ENCODE data around the gene SP140L.
"Not testable (repeated sequence)": the region's sequence is repeated elsewhere in the genome, so short reads cannot be mapped to it uniquely, and the experiment has no call there.

Gene SP140L

GRCh38 chr2:230383453-230383852 is 56.5 kb downstream of the SP140L start:
- peaks cover 43% of the 10 kb centered on the region for H3K36me3 ChIP-seq
- H3K27me3 ChIP-seq = no peaks in the 10 kb centered on the region
- H3K9me3 ChIP-seq = no peaks in the 10 kb centered on the region
- no peak for TF ChIP-seq CTCF (IDR thresholded peaks at IDR 0.05)
- H3K4me3 ChIP-seq (ENCODE audit: low read depth in 1 of 2, low read length in 1 of 2) = no peak overlapping the region
- no peaks in the 10 kb centered on the region for H3K4me1 ChIP-seq (ENCODE audit: control insufficient read depth in 1 of 2, insufficient read depth in 1 of 2, low read depth in 1 of 2, low read length in 1 of 2)
- H3K27ac ChIP-seq = no peak overlapping the region

DNA sequence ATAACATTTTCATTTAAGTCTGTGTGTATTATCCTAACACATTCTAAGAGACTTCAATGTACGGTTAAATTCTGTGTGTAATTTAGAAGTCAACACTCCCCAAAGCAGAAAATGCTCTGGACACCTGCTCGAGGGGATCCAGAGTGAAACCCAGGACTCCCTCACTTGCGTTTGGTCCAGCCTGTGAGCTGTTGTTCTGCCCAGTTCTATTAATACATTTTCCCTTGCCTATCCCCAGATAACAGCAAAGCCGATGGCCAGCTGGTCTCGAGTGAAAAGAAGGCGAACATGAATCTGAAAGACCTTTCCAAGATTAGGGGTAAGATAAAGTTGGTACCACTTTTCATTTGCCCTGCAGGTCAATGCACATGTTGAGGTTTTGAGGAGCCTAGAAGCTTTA is 58.0 kb downstream of the SP140L start:
- Histone ChIP-seq H3K27me3 (no peaks in the 10 kb centered on the region), H3K9me3 (no peaks in the 10 kb centered on the region), H3K27ac (no peak overlapping the region), H3K36me3 (peaks cover 55% of the 10 kb centered on the region), H3K4me3 (ENCODE audit: low read depth in 1 of 2, low read length in 1 of 2) (no peak overlapping the region), H3K4me1 (ENCODE audit: control insufficient read depth in 1 of 2, insufficient read depth in 1 of 2, low read depth in 1 of 2, low read length in 1 of 2) (no peaks in the 10 kb centered on the region)
- TF ChIP-seq CTCF (IDR thresholded peaks at IDR 0.05) = no peak

GRCh38 chr2:230394301-230394700 is 67.3 kb downstream of the SP140L start:
- no peaks in the 10 kb centered on the region for H3K27me3 ChIP-seq
- H3K27ac ChIP-seq = no peak overlapping the region
- H3K4me3 ChIP-seq (ENCODE audit: low read depth in 1 of 2, low read length in 1 of 2) = no peak overlapping the region
- TF ChIP-seq CTCF (IDR thresholded peaks at IDR 0.05) = no peak
- H3K36me3 ChIP-seq = peaks cover 47% of the 10 kb centered on the region
- H3K4me1 ChIP-seq (ENCODE audit: control insufficient read depth in 1 of 2, insufficient read depth in 1 of 2, low read depth in 1 of 2, low read length in 1 of 2) = no peaks in the 10 kb centered on the region
- no peaks in the 10 kb centered on the region for H3K9me3 ChIP-seq

DNA sequence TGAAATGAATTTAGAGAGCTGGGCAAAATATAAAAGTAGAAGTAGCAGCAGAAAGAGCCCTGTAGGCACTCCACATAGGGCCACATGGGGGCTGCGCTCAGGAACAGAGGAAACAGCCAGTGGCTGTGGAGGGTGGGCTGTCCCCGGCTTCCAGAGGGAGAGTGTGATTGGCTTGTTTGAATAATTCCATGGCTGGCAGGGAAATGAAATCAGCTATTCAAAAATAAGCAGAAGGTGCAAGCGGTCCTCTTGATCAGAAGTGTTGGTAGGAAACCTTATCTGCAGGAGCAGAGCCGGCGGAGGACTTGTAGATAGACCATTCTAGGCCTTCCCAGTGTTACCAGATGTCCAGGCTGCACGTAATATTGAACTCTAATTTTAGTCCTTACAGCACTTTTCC is 71.7 kb downstream of the SP140L start:
- H3K27me3 ChIP-seq; H3K4me3 ChIP-seq (ENCODE audit: low read depth in 1 of 2, low read length in 1 of 2); H3K9me3 ChIP-seq; H3K27ac ChIP-seq; H3K4me1 ChIP-seq (ENCODE audit: control insufficient read depth in 1 of 2, insufficient read depth in 1 of 2, low read depth in 1 of 2, low read length in 1 of 2): not testable (repeated sequence)
- H3K36me3 ChIP-seq = peaks cover 40% of the 10 kb centered on the region

GRCh38 chr2:230400041-230400440 is 73.0 kb downstream of the SP140L start:
- TF ChIP-seq CTCF (IDR thresholded peaks at IDR 0.05) = no peak
- no peaks in the 10 kb centered on the region for H3K4me1 ChIP-seq (ENCODE audit: control insufficient read depth in 1 of 2, insufficient read depth in 1 of 2, low read depth in 1 of 2, low read length in 1 of 2)
- H3K4me3 ChIP-seq (ENCODE audit: low read depth in 1 of 2, low read length in 1 of 2) = no peak overlapping the region
- peaks cover 32% of the 10 kb centered on the region for H3K36me3 ChIP-seq
- H3K9me3 ChIP-seq = no peaks in the 10 kb centered on the region
- H3K27me3 ChIP-seq = no peaks in the 10 kb centered on the region
- no peak overlapping the region for H3K27ac ChIP-seq

GRCh38 chr2:230400454-230400853 is 73.5 kb downstream of the SP140L start:
- TF ChIP-seq CTCF (IDR thresholded peaks at IDR 0.05) = no peak
- Histone ChIP-seq H3K36me3 (peaks cover 32% of the 10 kb centered on the region), H3K4me1 (ENCODE audit: control insufficient read depth in 1 of 2, insufficient read depth in 1 of 2, low read depth in 1 of 2, low read length in 1 of 2) (no peaks in the 10 kb centered on the region), H3K27ac (no peak overlapping the region), H3K9me3 (no peaks in the 10 kb centered on the region), H3K27me3 (no peaks in the 10 kb centered on the region), H3K4me3 (ENCODE audit: low read depth in 1 of 2, low read length in 1 of 2) (no peak overlapping the region)

- not testable (repeated sequence) for H3K27me3 ChIP-seq; H3K4me1 ChIP-seq (ENCODE audit: control insufficient read depth in 1 of 2, insufficient read depth in 1 of 2, low read depth in 1 of 2, low read length in 1 of 2); H3K9me3 ChIP-seq; H3K27ac ChIP-seq; H3K4me3 ChIP-seq (ENCODE audit: low read depth in 1 of 2, low read length in 1 of 2)
- H3K36me3 ChIP-seq = peaks cover 32% of the 10 kb centered on the region
Measured at GRCh38 chr2:230401026-230401425, 74.0 kb downstream of the SP140L start.
